ENCODE data around the gene ARPP21. TPM values are rescaled to one million over a fixed set of nuclear protein-coding genes. Genes with fewer than 3 reads are reported as not detected.

Gene ARPP21
- not detected for total RNA-seq

GRCh38 chr3:35639254-35640186 lies at the start of gene ARPP21:
ARPP21 (plus strand) TSS chr3:35639525; CDS start chr3:35681752, 42,227 bp downstream.
- H3K9me3 ChIP-seq = no peaks in the 10 kb centered on the region
- H3K4me1 ChIP-seq = peaks cover 0 to 14% of the 10 kb centered on the region in 2 donors
- H3K36me3 ChIP-seq = no peaks in the 10 kb centered on the region
- no peak for DNase-seq (ENCODE audit: low spot score)
- peaks cover 0 to 23% of the 10 kb centered on the region in 2 donors for H3K27me3 ChIP-seq
- peak within 1 kb of the TSS; percentile 16 to 43 for H3K4me3 ChIP-seq
- TF ChIP-seq CTCF (IDR thresholded peaks at IDR 0.05) = no peak
- no peak within 1 kb of the TSS for H3K27ac ChIP-seq

GRCh38 chr3:35592589-35593295 lies 46.6 kb upstream of the ARPP21 start:
- TF ChIP-seq CTCF (IDR thresholded peaks at IDR 0.05) = no peak
- Histone ChIP-seq H3K9me3 (no peaks in the 10 kb centered on the region), H3K4me1 (no peaks in the 10 kb centered on the region), H3K27me3 (no peaks in the 10 kb centered on the region), H3K36me3 (no peaks in the 10 kb centered on the region), H3K4me3 (no peak overlapping the region), H3K27ac (no peak overlapping the region)
- DNase-seq (ENCODE audit: low spot score) = no peak

GRCh38 chr3:35594739-35595138 lies 44.6 kb upstream of the ARPP21 start:
- H3K4me1 ChIP-seq = no peaks in the 10 kb centered on the region
- no peak for TF ChIP-seq CTCF (IDR thresholded peaks at IDR 0.05)
- H3K36me3 ChIP-seq = no peaks in the 10 kb centered on the region
- no peaks in the 10 kb centered on the region for H3K27me3 ChIP-seq
- no peak overlapping the region for H3K4me3 ChIP-seq
- H3K27ac ChIP-seq = no peak overlapping the region
- no peaks in the 10 kb centered on the region for H3K9me3 ChIP-seq
- DNase-seq (ENCODE audit: low spot score) = no peak

- no peaks in the 10 kb centered on the region for H3K4me1 ChIP-seq
- no peak overlapping the region for H3K27ac ChIP-seq
These were observed 42.9 kb upstream of the ARPP21 start for GRCh38 chr3:35596335-35596995.

GRCh38 chr3:35597490-35597889 lies 41.8 kb upstream of the ARPP21 start:
- no peaks in the 10 kb centered on the region for H3K9me3 ChIP-seq
- no peaks in the 10 kb centered on the region for H3K27me3 ChIP-seq
- DNase-seq (ENCODE audit: low spot score) = no peak
- no peaks in the 10 kb centered on the region for H3K36me3 ChIP-seq
- TF ChIP-seq CTCF (IDR thresholded peaks at IDR 0.05) = no peak
- H3K4me3 ChIP-seq = no peak overlapping the region
- no peak overlapping the region for H3K27ac ChIP-seq
- H3K4me1 ChIP-seq = no peaks in the 10 kb centered on the region

More at GRCh38 chr3:35596335-35596995, 42.9 kb upstream of the ARPP21 start:
- Histone ChIP-seq H3K4me3 (no peak overlapping the region), H3K9me3 (no peaks in the 10 kb centered on the region), H3K36me3 (no peaks in the 10 kb centered on the region), H3K27me3 (no peaks in the 10 kb centered on the region)
- DNase-seq (ENCODE audit: low spot score) = no peak
- TF ChIP-seq CTCF (IDR thresholded peaks at IDR 0.05) = no peak

All from right atrium auricular region (tissue), 2 donors.